Activated naive CD4-positive, alpha-beta T cell treated with anti-CD3 and anti-CD28 coated beads, Interleukin-2, amount 50 U/mL, for 72 hours (primary cell): ENCODE measurements around the gene TRAFD1. TPM values are rescaled to one million over a fixed set of nuclear protein-coding genes. Genes with fewer than 3 reads are reported as not detected.
"Not testable (repeated sequence)": the region's sequence is repeated elsewhere in the genome, so short reads cannot be mapped to it uniquely, and the experiment has no call there.

Experiments used
- ATAC-seq, 2 donors: fragments of 150-1000 bp; cut with Tn5 transposase; 2 replicates each; pipeline ENCODE4 v1.10.0; 2021; ENCODE audit warnings: mild to moderate bottlenecking in 2 of 2, moderate library complexity in 2 of 2
- DNase-seq, 2 donors: peaks; one replicate each; pipeline ENCODE4 v3.0.0; 2021 to 2022; ENCODE audit warnings: low spot score in 2 of 2
- H3K27ac Mint-ChIP-seq, 2 donors: one replicate each; pipeline ENCODE4 v1.8.0; 2022; ENCODE audit warnings: mild to moderate bottlenecking in 2 of 2, mixed read lengths in 2 of 2
- H3K36me3 Mint-ChIP-seq, 2 donors: one replicate each; pipeline ENCODE4 v1.8.0; 2022; ENCODE audit warnings: mixed read lengths in 2 of 2
- H3K9me3 Mint-ChIP-seq, 2 donors: one replicate each; pipeline ENCODE4 v1.8.0; 2022; ENCODE audit warnings: mixed read lengths in 2 of 2
- total RNA-seq, 2 donors: library from RNA; stranded (reverse); gene quantifications; one replicate each; pipeline ENCODE4 v1.2.3, GENCODE V29; 2022

Gene TRAFD1
- total RNA-seq, 2 donors from 2014 or later: 59.6 to 74.3 TPM

DNA sequence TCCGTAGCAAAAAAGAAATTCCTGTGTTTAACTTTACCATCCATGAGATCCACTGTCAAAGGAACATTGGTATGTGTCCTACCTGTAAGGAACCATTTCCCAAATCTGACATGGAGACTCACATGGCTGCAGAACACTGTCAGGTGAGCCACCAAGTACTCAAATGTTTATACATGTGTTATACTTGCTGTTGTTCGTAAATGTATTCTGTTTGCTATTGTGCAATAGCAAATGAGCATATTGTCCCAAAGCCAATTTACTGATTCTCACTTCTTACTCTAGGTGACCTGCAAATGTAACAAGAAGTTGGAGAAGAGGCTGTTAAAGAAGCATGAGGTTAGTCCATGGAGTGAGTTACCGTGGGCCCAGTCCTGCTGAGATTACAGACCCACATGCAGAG is 9.4 kb downstream of the TRAFD1 start:
- no peaks in the 10 kb centered on the region for H3K9me3 Mint-ChIP-seq
- H3K36me3 Mint-ChIP-seq: peaks cover 4 to 18% of the 10 kb centered on the region in 2 donors
- no peak for DNase-seq

DNA sequence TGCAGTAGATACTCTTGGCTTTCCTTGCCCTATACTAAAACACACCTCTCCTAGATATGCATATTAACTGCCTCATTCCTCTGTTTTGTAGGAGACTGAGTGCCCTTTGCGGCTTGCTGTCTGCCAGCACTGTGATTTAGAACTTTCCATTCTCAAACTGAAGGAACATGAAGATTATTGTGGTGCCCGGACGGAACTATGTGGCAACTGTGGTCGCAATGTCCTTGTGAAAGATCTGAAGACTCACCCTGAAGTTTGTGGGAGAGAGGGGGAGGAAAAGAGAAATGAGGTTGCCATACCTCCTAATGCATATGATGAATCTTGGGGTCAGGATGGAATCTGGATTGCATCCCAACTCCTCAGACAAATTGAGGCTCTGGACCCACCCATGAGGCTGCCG is 15.4 kb downstream of the TRAFD1 start:
- peak overlapping the region; percentile 11 to 77 for H3K27ac Mint-ChIP-seq
- no peaks in the 10 kb centered on the region for H3K9me3 Mint-ChIP-seq
- no peak for ATAC-seq
- no peak for DNase-seq
- peaks cover 0 to 15% of the 10 kb centered on the region in 2 donors for H3K36me3 Mint-ChIP-seq

More for the DNA sequence above, 9.4 kb downstream of the TRAFD1 start:
- no peak overlapping the region for H3K27ac Mint-ChIP-seq
- ATAC-seq: no peak

DNA sequence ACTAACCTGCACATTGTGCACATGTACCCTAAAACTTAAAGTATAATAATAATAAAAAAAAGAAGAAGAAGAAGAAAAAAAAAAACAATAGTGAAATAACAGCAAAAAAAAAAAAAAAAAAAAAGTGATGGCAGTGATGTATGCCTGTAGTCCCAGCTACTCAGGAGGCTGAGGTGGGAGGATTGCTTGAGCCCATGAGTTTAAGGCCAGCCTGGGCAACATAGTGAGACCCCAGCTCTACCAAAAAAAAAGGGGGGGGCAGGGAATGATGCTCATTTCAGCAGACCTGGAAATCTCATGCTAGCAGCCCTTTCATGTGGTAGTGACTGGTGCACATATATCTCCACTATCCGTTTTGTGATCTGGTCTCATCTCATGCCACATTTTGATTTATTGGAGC is 20.8 kb downstream of the TRAFD1 start:
- peaks cover 5 to 29% of the 10 kb centered on the region in 2 donors for H3K36me3 Mint-ChIP-seq
- H3K27ac Mint-ChIP-seq: peak overlapping the region in 1 of 2 donors; percentile 62
- no peaks in the 10 kb centered on the region for H3K9me3 Mint-ChIP-seq
- DNase-seq: no peak
- ATAC-seq: no peak

DNA sequence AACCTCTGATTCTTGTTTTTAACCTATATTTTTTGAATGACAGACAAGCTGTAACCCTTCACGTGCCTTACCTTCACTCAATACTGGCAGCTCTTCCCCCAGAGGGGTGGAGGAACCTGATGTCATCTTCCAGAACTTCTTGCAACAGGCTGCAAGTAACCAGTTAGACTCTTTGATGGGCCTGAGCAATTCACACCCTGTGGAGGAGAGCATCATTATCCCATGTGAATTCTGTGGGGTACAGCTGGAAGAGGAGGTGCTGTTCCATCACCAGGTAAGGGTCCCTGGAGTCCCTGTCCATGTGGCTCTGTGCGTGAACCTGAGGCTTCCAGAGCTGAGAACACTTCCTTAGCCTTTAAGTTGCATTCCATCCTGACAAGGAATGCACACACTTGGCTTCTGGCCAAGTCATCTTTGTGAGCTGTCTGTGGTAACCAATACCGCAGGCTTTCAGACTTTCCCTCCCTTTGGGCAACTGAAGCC is 22.7 kb downstream of the TRAFD1 start:
- DNase-seq (no peak), ATAC-seq (no peak)
- H3K27ac Mint-ChIP-seq: peak overlapping the region in 1 of 2 donors; percentile 57
- H3K9me3 Mint-ChIP-seq: peaks cover 0 to 4% of the 10 kb centered on the region in 2 donors
- peaks cover 22 to 45% of the 10 kb centered on the region in 2 donors for H3K36me3 Mint-ChIP-seq

DNA sequence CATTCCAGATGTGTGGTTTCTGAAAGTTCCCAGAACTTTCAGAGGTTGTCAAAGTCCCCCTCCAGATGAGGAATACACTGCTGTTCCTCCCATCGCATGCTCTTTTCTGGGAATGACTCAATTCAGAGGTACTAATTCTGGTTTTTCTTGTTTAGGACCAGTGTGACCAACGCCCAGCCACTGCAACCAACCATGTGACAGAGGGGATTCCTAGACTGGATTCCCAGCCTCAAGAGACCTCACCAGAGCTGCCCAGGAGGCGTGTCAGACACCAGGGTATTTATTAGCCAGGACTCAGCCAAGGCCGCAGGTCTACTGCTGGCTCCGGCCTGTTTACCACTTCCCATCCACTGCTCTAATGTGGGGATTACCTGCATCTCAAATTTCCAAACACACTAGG is 24.2 kb downstream of the TRAFD1 start:
- H3K9me3 Mint-ChIP-seq: peaks cover 0 to 4% of the 10 kb centered on the region in 2 donors
- DNase-seq (no peak), ATAC-seq (no peak)
- H3K27ac Mint-ChIP-seq: peak overlapping the region in 1 of 2 donors; percentile 74
- peaks cover 37 to 57% of the 10 kb centered on the region in 2 donors for H3K36me3 Mint-ChIP-seq

DNA sequence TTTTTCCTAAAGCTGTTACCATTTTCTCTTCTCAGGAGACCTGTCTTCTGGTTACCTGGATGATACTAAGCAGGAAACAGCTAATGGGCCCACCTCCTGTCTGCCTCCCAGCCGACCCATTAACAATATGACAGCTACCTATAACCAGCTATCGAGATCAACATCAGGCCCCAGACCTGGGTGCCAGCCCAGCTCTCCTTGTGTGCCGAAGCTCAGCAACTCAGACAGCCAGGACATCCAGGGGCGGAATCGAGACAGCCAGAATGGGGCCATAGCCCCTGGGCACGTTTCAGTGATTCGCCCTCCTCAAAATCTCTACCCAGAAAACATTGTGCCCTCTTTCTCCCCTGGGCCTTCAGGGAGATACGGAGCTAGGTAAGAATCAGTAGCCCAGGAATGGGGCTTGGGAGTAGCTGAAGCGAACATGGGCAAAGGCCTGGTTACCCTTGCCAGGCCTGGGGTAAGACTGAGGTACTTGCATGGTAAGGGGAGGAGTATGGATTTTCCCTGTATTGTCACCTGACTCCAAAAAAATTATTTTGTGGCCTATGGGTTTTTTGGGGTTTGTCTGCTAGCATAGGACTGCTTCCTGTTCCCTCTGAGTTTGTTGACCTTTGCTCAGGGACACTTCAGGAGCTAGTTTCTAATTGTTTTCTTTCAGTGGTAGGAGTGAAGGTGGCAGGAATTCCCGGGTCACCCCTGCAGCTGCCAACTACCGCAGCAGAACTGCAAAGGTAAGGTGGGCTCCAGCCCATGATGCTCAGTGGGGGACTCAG is 26.6 kb downstream of the TRAFD1 start:
- peaks cover 55 to 68% of the 10 kb centered on the region in 2 donors for H3K36me3 Mint-ChIP-seq
- H3K9me3 Mint-ChIP-seq: peaks cover 6 to 12% of the 10 kb centered on the region in 2 donors
- ATAC-seq (no peak), DNase-seq (no peak)
- peak overlapping the region; percentile 64 to 84 for H3K27ac Mint-ChIP-seq

DNA sequence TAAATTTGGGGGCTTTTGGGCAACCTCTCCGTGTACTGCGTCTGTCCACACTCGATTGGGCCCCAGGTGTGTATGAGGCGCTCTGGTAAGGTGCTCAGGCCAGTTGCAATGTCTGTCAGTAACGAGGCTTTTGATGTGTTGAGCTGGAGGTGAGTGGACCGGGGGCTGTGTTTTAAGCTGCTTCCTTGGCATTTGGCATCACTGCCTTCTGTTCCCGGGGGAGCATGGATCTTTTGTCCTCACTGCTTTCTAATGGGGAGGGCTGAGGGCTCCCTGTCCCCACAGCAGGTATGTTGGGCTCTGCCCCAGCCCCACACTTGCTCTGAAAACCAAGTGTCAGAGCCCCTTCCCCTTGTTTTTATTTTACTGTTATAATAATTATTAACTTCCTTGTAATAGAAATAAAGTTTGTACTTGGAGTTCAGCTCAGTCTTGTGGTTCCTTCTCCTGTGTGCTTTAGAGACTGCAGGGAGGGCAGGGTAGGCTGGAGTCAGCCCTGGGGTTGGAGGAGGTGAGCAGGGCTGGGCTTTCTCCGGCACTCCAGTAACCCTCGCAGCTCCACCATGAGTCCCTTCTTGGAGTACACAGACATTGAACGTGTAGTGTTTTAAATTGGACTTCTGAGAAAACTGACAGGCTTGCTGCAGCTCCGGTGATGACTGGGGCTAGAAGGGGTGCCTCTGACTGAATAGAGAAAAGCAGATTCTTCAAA is 28.0 kb downstream of the TRAFD1 start:
- ATAC-seq (no peak), DNase-seq (no peak)
- peaks cover 64 to 76% of the 10 kb centered on the region in 2 donors for H3K36me3 Mint-ChIP-seq
- peak overlapping the region in 1 of 2 donors; percentile 64 for H3K27ac Mint-ChIP-seq
- H3K9me3 Mint-ChIP-seq: peaks cover 15 to 21% of the 10 kb centered on the region in 2 donors

DNA sequence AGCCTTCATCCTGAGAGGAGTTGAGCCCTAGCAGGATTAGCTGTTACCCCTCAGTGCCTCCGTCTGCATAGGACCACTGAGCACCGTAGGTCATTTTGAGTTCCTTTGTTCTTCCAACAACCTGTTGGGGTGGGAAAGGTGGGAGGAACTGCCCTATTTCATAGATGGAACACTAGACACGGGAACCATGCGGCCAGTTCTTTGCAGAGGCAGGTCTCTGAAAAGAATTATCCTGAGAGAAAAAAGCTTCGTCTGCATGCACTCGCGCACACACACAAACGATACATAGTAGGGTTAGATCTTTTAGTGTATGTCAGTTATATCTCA is 28.5 kb downstream of the TRAFD1 start:
- no peak for ATAC-seq
- Mint-ChIP-seq H3K36me3 (peaks cover 69 to 76% of the 10 kb centered on the region in 2 donors), H3K27ac (no peak overlapping the region), H3K9me3 (peaks cover 17 to 23% of the 10 kb centered on the region in 2 donors)
- no peak for DNase-seq

DNA sequence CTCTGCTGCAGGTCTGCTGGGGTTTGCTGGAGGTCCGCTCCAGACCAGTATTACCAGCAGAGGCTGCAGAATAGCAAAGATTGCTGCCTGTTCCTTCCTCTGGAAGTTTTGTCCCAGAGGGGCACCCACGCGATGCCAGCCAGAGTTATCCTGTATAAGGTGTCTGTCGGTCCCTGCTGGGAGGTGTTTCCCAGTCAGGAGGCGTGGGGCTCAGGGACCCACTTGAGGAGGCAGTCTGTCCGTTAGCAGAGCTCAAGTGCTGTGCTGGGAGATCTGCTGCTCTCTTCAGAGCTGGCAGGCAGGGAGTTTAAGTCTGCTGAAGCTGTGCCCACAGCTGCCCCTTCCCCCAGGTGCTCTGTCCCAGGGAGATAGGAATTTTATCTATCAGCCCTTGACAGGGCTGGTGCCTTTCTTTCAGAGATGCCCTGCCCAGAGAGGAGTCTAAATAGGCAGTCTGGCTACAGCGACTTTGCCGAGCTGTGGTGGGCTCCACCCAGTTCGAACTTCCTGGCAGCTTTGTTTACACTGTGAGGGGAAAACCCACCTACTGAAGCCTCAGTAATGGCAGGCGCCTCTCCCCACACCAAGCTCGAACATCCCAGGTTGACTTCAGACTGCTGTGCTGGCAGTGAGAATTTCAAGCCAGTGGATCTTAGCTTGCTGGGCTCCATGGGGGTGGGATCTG is 33.2 kb downstream of the TRAFD1 start:
- Mint-ChIP-seq H3K27ac (peak overlapping the region; percentile 65 to 81), H3K9me3 (peaks cover 17 to 19% of the 10 kb centered on the region in 2 donors), H3K36me3 (peaks cover 74 to 75% of the 10 kb centered on the region in 2 donors)
- not testable (repeated sequence) for DNase-seq, ATAC-seq

DNA sequence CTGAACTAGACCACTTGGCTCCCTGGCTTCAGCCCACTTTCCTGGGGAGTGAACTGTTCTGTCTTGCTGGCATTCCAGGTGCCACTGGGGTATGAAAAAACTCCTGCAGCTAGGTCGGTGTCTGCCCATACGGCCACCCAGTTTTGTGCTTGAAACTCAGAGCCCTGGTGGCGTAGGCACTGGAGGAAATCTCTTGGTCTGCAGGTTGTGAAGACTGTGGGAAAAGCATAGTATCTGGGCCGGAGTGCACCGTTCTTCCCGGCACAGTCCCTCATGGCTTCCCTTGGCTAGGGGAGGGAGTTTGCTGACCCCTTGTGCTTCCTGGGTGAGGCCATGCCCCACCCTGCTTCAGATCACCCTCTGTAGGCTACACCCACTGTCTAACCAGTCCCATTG is 33.8 kb downstream of the TRAFD1 start:
- Mint-ChIP-seq H3K9me3 (peaks cover 17 to 19% of the 10 kb centered on the region in 2 donors), H3K36me3 (peaks cover 69% of the 10 kb centered on the region in 2 donors), H3K27ac (peak overlapping the region in 1 of 2 donors; percentile 56)
- no peak for DNase-seq
- no peak for ATAC-seq

DNA sequence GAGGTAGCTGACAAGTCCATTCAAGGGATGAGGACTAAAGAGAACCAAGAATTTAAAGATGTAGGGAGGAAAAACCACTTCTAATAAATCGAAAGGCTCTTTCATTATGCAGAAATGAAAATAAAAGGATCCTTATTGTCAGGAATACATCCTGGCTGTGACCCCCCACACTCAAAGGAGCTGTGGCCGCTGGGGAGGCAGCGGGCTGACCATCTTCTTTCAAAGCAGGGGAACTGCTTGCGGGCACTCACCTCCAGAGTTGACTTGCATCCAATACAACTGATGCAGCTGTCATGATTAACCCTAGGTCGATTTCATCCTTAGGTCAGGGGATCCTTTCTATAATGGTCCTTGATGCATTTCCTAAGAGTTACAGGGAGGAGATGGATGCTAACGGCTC is 35.3 kb downstream of the TRAFD1 start:
- H3K9me3 Mint-ChIP-seq: peaks cover 14 to 19% of the 10 kb centered on the region in 2 donors
- no peak for ATAC-seq
- H3K36me3 Mint-ChIP-seq: peaks cover 59% of the 10 kb centered on the region in 2 donors
- no peak for DNase-seq
- peak overlapping the region; percentile 57 to 68 for H3K27ac Mint-ChIP-seq

DNA sequence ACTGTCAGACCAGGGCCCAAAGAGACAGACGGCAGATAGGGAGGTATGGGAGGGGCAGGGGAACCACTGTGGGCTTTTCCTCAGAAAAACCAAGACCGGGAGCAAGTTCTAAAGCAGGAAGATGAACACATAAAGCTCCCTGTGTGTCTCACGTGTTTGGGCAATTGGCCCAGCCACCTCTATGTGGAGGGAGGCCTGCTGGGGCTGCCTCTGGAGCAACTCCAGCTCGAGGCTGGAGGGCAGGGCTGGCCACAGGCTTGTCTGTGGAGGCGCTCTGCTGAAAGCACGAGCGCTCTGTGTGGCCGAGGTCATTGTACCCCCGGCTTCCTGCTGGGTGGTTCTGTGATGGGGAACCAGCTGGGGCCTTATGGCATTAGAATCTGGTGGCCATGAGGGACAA is 36.4 kb downstream of the TRAFD1 start:
- DNase-seq (no peak), ATAC-seq (no peak)
- peaks cover 11 to 13% of the 10 kb centered on the region in 2 donors for H3K9me3 Mint-ChIP-seq
- H3K27ac Mint-ChIP-seq: peak overlapping the region; percentile 50 to 68
- H3K36me3 Mint-ChIP-seq: peaks cover 48% of the 10 kb centered on the region in 2 donors

DNA sequence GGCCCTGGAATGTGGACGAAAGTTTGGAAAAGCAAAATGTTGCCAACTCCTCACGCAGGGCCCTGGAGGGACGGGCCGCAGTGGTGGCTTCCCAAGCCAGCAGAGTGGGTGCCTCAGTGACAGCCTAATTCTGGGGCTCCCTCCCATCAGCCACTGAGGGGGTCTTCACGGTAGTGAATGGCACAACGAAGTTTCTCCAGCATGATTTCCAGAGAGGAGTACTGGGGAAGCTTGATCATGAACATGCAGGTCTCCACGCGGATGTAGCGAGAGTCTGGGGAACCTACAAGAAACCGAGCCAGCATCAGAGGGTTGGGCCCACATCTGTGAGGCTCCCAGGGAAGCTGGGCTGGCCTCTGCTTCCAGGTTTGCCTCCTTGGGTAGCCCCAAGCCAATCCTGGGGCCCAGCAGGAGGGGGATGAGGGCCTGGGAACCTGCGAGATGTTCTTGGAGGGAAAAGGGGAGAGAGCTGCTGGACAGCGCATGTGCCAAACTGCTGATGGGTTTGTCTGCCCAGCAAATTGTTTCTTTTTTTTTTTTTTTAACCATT is 37.0 kb downstream of the TRAFD1 start:
- DNase-seq (no peak), ATAC-seq (no peak)
- H3K27ac Mint-ChIP-seq: peak overlapping the region; percentile 68 to 81
- H3K9me3 Mint-ChIP-seq: peaks cover 9 to 11% of the 10 kb centered on the region in 2 donors
- H3K36me3 Mint-ChIP-seq: peaks cover 42% of the 10 kb centered on the region in 2 donors

DNA sequence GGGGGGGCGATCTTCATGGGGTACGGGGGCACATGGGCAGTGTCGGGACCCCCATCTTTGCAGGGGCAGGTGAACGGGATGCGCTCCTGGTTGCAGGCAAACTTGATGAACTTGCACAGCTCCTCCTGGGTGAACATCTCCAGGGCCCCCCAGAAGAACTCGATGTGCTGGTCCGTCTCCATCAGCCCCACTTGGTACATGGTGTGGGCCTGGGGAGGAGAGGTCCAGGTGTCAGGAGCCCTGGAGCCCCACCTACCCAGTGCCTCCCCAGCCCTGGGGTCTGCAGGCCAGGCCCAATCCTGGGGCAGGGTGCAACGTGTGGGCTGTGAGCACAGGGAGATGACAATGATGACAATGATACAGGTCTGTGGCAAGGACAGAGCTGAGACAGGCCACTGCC is 37.7 kb downstream of the TRAFD1 start:
- DNase-seq (no peak), ATAC-seq (no peak)
- Mint-ChIP-seq H3K36me3 (peaks cover 34 to 35% of the 10 kb centered on the region in 2 donors), H3K27ac (peak overlapping the region; percentile 68), H3K9me3 (peaks cover 4 to 5% of the 10 kb centered on the region in 2 donors)

DNA sequence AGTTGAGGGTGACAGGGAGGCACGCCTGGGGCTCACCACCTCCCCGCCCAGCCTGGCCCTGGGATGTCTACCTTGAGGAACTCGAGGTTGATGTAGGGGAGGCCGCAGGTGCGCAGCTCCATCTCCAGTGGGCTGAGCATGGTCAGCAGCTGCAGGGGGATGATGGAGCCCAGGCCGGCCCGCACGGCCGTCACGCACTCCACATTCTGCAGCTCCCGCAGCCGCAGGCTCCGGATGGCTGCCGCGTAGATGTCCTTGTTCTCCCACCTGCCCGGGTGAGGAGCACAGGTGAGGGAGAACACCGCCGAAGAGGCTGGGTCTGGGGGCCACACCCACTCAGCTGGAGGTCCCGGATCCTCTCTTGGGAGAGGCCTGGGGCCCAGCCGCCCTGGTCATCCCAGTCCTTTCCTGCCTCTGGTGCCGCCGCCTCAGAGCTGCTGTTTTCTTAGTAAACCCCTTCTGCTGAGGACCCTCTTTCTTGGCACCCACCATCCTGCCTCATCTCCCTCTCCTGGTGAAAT is 38.2 kb downstream of the TRAFD1 start:
- ATAC-seq (no peak), DNase-seq (no peak)
- Mint-ChIP-seq H3K9me3 (peaks cover 0 to under 1% of the 10 kb centered on the region in 2 donors), H3K36me3 (peaks cover 30% of the 10 kb centered on the region in 2 donors), H3K27ac (peak overlapping the region in 1 of 2 donors; percentile 68)

DNA sequence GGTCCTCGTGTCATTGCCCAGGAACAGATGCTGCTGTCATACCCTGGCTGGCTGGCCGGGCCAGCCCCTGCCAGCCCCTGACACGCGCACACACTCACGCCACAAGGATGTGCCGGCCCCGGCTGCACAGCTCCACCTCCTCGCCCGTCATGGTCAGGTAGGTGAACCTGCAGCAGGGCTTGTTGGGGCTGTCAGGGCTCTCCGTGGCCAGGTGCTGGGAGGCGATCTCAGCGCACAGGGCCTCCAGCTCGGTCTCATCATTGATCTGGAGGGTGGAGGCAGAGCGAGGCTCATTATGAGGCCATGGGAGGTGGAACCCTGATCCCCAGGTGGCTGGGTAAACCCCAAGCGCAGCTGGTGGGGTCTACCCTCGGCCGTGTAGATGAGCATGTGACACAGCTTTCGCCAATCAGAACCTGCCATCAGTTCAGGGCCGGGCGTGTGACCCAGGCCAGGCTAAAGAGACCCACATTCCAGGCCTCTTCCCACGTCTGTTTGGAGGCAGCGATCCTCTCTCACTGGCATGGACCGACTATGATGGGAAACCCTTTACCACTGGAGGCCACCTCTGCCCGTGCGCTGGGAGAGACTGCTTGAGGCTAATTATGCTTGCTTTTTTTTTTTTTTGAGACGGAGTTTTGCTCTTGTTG is 38.8 kb downstream of the TRAFD1 start:
- no peaks in the 10 kb centered on the region for H3K9me3 Mint-ChIP-seq
- peaks cover 24 to 25% of the 10 kb centered on the region in 2 donors for H3K36me3 Mint-ChIP-seq
- no peak overlapping the region for H3K27ac Mint-ChIP-seq
- DNase-seq (no peak), ATAC-seq (peak in 1 of 2 donors; percentile 5)
